OCI-LY1 (cell line): ENCODE data around the gene CACNA1I.

Source experiments
- H2AFZ ChIP-seq: fragments of 200-600 bp; sonication (generic), shearing (Covaris generic); 2 replicates; pipeline ENCODE4 v1.6.0; 2014; ENCODE audit warnings: antibody characterized with exemption, mild to moderate bottlenecking, low read length
- H3F3A ChIP-seq: fragments of 200-600 bp; sonication (generic), shearing (Covaris generic); 2 replicates; pipeline ENCODE4 v1.6.0; 2014; ENCODE audit warnings: mild to moderate bottlenecking, antibody characterized with exemption, low read length, moderate library complexity; ENCODE audit not compliant: insufficient read depth
- H3K27ac ChIP-seq: fragments of 200-600 bp; sonication (generic); 2 replicates; pipeline ENCODE4 v1.5.1; 2014; ENCODE audit warnings: low read length, mixed run types, mild to moderate bottlenecking, low read depth; ENCODE audit not compliant: poor library complexity, severe bottlenecking
- H3K27me3 ChIP-seq: fragments of 200-600 bp; sonication (generic); 2 replicates; pipeline ENCODE4 v1.6.0; 2014; ENCODE audit warnings: antibody characterized with exemption, mild to moderate bottlenecking, low read length, moderate library complexity; ENCODE audit not compliant: insufficient read depth
- H3K36me3 ChIP-seq: fragments of 200-600 bp; sonication (generic); 2 replicates; pipeline ENCODE4 v1.6.1; 2014; ENCODE audit warnings: mild to moderate bottlenecking, antibody characterized with exemption, low read length, moderate library complexity, mixed read lengths; ENCODE audit not compliant: insufficient read depth
- H3K4me1 ChIP-seq: fragments of 200-600 bp; sonication (generic); 2 replicates; pipeline ENCODE4 v1.5.1; 2014; ENCODE audit warnings: mild to moderate bottlenecking, low read length, moderate library complexity; ENCODE audit not compliant: insufficient read depth, severe bottlenecking
- H3K4me2 ChIP-seq: fragments of 200-600 bp; sonication (generic), shearing (Covaris generic); 2 replicates; pipeline ENCODE4 v1.6.1; 2014; ENCODE audit warnings: low read length
- H3K4me3 ChIP-seq: fragments of 200-600 bp; sonication (generic); 2 replicates; pipeline ENCODE4 v1.5.1; 2014; ENCODE audit warnings: low read length, low read depth, mild to moderate bottlenecking, mixed read lengths; ENCODE audit not compliant: poor library complexity, severe bottlenecking
- H3K79me2 ChIP-seq: fragments of 200-600 bp; shearing (Covaris generic); 2 replicates; pipeline ENCODE4 v1.6.1; 2016; ENCODE audit warnings: mixed run types, low read length, mixed read lengths; ENCODE audit not compliant: insufficient read depth
- H3K9ac ChIP-seq: fragments of 200-600 bp; sonication (generic), shearing (Covaris generic); 2 replicates; pipeline ENCODE4 v1.6.1; 2014; ENCODE audit warnings: mild to moderate bottlenecking, low read length, mixed read lengths
- H3K9me2 ChIP-seq: fragments of 200-600 bp; sonication (generic), shearing (Covaris generic); 2 replicates; pipeline ENCODE4 v1.6.1; 2014; ENCODE audit warnings: low read depth, mild to moderate bottlenecking, low read length, mixed read lengths
- H3K9me3 ChIP-seq: fragments of 200-600 bp; shearing (Covaris generic); 2 replicates; pipeline ENCODE4 v1.6.1; 2014; ENCODE audit warnings: low read length, mixed read lengths
- H4K20me1 ChIP-seq: fragments of 200-600 bp; sonication (generic), shearing (Covaris generic); 2 replicates; pipeline ENCODE4 v1.6.0; 2016; ENCODE audit warnings: mild to moderate bottlenecking, low read length; ENCODE audit not compliant: insufficient read depth
- EZH2 ChIP-seq: fragments of 200-600 bp; sonication (generic), shearing (Covaris generic); IDR thresholded peaks from 2 replicates; pipeline ENCODE4 v1.8.0; 2017; ENCODE audit warnings: borderline replicate concordance, mixed run types, mild to moderate bottlenecking, antibody characterized with exemption, low read length, moderate library complexity, mixed read lengths
- TF ChIP-seq, protein P1 (sequence below): fragments of 200-600 bp; sonication (generic), shearing (Covaris generic); IDR thresholded peaks from 2 replicates; pipeline ENCODE4 v1.5.1; 2017; ENCODE audit warnings: mild to moderate bottlenecking, antibody characterized with exemption, low read length, moderate library complexity, mixed read lengths

The CACNA1I gene

GRCh38 chr22:39601180-39601535 is 30.6 kb downstream of the CACNA1I start:
- Histone ChIP-seq H3K27me3 (peaks cover 10% of the 10 kb centered on the region; the same call in 1 of the 2 replicates), H3F3A (no peaks in the 10 kb centered on the region), H3K4me2 (no peak overlapping the region), H4K20me1 (no peaks in the 10 kb centered on the region), H3K9me3 (peaks cover 7% of the 10 kb centered on the region; the same call in 1 of the 2 replicates), H2AFZ (no peak overlapping the region), H3K4me1 (no peaks in the 10 kb centered on the region), H3K9me2 (no peaks in the 10 kb centered on the region), H3K9ac (no peak overlapping the region), H3K4me3 (no peak overlapping the region), H3K36me3 (no peaks in the 10 kb centered on the region), H3K79me2 (no peaks in the 10 kb centered on the region), H3K27ac (no peak overlapping the region)
- TF ChIP-seq, protein P1, sequence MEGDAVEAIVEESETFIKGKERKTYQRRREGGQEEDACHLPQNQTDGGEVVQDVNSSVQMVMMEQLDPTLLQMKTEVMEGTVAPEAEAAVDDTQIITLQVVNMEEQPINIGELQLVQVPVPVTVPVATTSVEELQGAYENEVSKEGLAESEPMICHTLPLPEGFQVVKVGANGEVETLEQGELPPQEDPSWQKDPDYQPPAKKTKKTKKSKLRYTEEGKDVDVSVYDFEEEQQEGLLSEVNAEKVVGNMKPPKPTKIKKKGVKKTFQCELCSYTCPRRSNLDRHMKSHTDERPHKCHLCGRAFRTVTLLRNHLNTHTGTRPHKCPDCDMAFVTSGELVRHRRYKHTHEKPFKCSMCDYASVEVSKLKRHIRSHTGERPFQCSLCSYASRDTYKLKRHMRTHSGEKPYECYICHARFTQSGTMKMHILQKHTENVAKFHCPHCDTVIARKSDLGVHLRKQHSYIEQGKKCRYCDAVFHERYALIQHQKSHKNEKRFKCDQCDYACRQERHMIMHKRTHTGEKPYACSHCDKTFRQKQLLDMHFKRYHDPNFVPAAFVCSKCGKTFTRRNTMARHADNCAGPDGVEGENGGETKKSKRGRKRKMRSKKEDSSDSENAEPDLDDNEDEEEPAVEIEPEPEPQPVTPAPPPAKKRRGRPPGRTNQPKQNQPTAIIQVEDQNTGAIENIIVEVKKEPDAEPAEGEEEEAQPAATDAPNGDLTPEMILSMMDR = no peak
- no peak for TF ChIP-seq EZH2

DNA sequence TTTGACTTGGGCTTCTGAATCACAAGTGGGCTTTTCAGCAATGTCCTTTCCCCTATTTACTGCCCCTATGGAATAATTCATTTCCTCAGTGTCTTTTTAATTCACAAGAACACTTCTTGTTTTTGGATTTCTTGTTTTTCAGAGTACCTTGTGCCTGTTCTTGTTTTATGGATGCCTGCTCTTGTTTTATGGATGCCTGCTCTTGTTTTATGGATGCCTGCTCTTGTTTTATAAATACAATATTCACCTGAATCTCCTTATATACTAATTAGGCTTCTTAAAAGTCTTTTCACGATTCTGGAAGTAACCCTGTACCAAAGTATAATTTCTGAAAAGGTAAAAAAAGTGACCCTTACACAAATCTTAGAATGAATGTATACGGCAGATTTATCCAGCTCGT is 32.8 kb downstream of the CACNA1I start:
- H3K9ac ChIP-seq = no peak overlapping the region
- H3K4me2 ChIP-seq = no peak overlapping the region
- H3K79me2 ChIP-seq = no peaks in the 10 kb centered on the region
- no peak for TF ChIP-seq EZH2
- TF ChIP-seq, protein P1 = no peak
- H3K9me3 ChIP-seq = peaks cover 7% of the 10 kb centered on the region; the same call in 1 of the 2 replicates
- H4K20me1 ChIP-seq = no peaks in the 10 kb centered on the region
- H3K27ac ChIP-seq = no peak overlapping the region
- H3K27me3 ChIP-seq = no peaks in the 10 kb centered on the region; the same call in 1 of the 2 replicates
- H3K9me2 ChIP-seq = no peaks in the 10 kb centered on the region
- H3F3A ChIP-seq = no peaks in the 10 kb centered on the region
- H3K4me1 ChIP-seq = no peaks in the 10 kb centered on the region
- H2AFZ ChIP-seq = no peak overlapping the region
- H3K4me3 ChIP-seq = no peak overlapping the region
- H3K36me3 ChIP-seq = no peaks in the 10 kb centered on the region

- no peaks in the 10 kb centered on the region for H3K9me2 ChIP-seq
- H3F3A ChIP-seq = no peaks in the 10 kb centered on the region
- TF ChIP-seq, protein P1 = no peak
- TF ChIP-seq EZH2 = no peak
- no peaks in the 10 kb centered on the region for H4K20me1 ChIP-seq
- H2AFZ ChIP-seq = no peak overlapping the region
- no peak overlapping the region for H3K4me3 ChIP-seq
- H3K27ac ChIP-seq = no peak overlapping the region
- H3K9me3 ChIP-seq = no peaks in the 10 kb centered on the region
- H3K4me1 ChIP-seq = no peaks in the 10 kb centered on the region
- no peak overlapping the region for H3K4me2 ChIP-seq
- no peaks in the 10 kb centered on the region; the same call in 1 of the 2 replicates for H3K27me3 ChIP-seq
- H3K36me3 ChIP-seq = no peaks in the 10 kb centered on the region; the same call in 1 of the 2 replicates
- no peak overlapping the region for H3K9ac ChIP-seq
- no peaks in the 10 kb centered on the region for H3K79me2 ChIP-seq
Measured at GRCh38 chr22:39610246-39610645, 39.7 kb downstream of the CACNA1I start.
